GM19043 (cell line): ENCODE results near the gene PRDM10.
"Not testable (repeated sequence)": the region's sequence is repeated elsewhere in the genome, so short reads cannot be mapped to it uniquely, and the experiment has no call there.

ENCODE experiments used
- ATAC-seq: cut with Tn5 transposase; IDR thresholded peaks from one replicate; pipeline ENCODE4 v1.9.1; 2021; ENCODE audit warnings: low read depth; ENCODE audit not compliant: unreplicated experiment

Gene PRDM10

GRCh38 chr11:129918361-129918760 lies 84.3 kb downstream of the PRDM10 start:
- ATAC-seq: no peak

GRCh38 chr11:129917231-129917630 lies 85.4 kb downstream of the PRDM10 start:
- no peak for ATAC-seq

GRCh38 chr11:129911298-129911697 lies 91.3 kb downstream of the PRDM10 start:
- no peak for ATAC-seq

DNA sequence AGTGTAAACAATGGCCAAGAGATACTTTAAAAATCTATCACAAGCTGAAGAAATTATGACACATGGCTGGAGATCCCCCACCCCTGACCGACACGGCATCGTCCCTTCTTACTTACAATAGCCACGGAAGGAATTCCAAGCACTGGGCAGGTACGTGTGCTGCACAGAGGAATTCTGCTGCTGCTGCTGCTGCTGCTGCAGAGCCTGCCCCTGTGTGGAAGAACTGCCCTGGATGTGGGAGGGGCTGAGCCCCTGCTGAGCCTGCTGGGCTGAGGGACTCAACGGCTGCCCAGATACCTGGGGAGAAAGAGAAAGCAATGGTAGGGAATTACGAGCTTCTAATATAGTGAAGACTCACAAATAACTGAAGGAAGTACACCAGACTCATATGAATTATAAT lies 92.3 kb downstream of the PRDM10 start:
- no peak for ATAC-seq

DNA sequence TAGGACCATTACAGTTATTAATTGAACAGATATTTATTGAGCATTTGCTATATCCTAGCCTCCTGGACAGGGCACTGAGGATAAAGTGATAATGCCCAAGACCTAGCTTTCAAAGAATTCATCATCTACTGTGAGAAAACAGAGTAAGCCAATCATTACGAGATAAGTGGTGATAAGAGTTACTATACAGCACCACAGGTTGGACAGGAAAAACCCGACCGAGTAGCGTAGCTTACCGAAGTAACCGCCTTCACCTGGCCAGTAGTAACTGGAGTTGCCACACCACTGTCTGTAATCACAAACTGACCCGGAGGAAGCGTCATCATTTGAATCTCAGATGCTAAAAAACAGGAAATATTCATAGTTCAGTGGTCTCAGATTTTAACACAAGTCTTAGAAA lies 97.2 kb downstream of the PRDM10 start:
- ATAC-seq: no peak

DNA sequence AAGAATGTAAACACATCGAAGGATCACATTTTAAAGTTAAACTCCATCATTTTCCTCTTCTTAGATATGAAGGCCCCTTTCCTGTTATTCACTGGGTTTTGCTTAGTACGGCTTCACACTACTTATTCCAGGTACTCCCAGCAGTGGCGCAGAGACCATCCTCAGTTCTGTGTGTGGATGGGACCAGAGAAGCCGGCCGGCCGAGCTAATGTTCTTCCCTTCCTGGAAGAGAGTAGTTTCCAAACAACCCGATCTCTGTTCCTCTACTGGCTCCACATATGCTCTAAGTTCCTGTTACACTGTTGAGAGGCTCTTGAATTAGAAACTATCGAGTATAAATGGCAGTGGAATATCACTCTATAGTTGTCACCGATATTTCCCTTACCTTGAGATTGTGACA lies 106.6 kb downstream of the PRDM10 start:
- ATAC-seq: no peak

- peak; percentile 90 for ATAC-seq
Measured at GRCh38 chr11:129895126-129896041, 107.3 kb downstream of the PRDM10 start, which contains the start of gene NFRKB. TSS of gene NFRKB (minus strand) at chr11:129895578. CDS start at chr11:129892849, 2,729 bp downstream.

DNA sequence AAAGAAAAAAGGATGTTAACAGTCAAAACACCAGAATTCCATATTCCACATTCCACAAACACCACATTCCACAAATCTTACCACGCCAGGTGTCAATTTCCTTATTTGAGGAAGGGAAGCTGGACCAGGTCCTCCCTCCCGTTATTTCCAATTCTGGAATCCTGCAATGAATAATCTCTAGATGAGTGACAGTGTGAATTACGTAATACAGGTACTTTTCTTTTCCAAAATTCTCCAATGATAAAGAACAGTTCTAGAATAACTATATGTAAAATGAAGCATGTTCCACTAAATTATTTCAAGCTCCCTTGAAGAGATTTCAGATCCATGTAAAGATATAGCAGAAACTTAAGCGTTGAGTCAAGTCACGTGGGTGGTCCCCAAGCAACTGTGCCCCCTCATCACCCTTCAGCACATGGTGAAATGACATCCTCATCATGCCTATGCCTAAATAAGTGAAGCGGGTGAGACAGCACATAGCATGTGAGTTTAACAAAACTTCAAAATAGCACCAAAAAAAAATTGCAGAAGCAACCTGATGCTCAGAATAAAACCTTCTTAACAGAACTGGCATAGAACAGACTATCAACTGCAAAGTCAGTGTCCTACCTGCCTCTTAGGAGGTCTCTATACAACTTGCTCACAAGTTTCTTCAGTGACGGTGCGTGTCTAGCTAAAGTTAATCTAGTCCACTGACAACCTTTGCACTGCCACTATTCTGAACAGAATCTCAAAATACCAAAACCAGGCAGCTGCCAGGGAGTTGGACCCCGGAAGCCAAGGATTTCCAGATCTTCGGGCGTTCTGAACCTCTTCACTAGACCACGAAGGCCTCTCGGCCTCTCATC lies 108.1 kb downstream of the PRDM10 start:
- peak; percentile 28 for ATAC-seq

GRCh38 chr11:129888451-129888850 lies 114.2 kb downstream of the PRDM10 start:
- ATAC-seq: no peak

DNA sequence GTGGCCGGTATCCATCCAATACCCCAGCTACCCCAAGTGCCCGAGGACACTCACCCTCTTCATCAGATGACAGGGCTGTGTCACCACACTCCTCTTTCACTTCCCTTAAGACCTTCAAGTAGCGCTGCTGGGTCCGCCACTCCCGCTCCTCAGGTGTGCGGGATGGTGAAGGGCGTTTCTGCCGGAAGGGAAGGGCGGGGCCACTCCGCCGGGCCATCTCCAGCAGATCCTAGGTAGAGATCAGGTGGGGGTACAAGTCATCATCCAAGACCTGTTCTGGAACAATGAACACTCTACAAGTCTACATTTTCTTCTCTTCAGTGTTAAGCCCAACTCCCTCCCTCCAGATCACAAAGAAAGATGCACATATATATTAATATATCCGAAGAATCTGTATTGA lies 117.3 kb downstream of the PRDM10 start:
- no peak for ATAC-seq

DNA sequence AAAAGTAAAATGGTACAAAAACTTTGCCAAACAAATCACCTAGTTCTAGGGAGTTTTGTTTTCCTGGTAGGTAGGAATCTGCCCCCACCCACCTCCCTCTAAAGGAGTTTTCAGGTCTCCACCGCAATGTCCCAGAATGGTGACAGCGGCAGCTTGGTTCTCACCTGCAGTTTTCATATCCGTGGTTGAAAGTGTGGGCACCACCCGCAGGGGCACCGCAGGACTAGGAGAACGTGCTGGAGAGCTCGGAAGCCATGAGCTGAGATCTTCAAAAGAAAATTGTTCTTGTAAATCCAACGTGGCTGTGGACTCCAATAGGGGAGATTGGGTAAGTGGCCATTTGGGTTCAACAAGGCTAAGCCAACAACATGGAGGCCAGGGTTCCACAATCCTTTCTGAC lies 118.1 kb downstream of the PRDM10 start:
- ATAC-seq: no peak

GRCh38 chr11:129881570-129882170 lies 121.0 kb downstream of the PRDM10 start:
- ATAC-seq: peak; percentile 84

DNA sequence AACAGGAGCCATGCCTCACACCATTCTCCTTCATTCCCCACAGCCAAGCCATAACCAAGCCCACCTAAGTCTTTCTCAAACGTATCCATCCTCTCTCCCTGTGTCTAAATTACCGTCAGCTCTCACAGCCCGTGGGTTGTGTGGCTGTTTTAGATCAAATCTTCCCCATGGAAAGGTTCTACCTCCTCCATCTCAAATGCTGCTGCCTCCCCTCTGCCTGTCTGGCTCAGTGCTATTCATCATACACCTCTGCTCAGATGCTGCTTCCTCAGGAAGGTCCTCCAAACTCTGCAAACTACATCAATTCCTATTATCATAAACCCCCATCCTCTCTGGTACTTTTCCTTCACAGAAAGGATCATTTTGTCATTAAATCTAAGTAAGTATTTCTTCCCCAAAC lies 122.3 kb downstream of the PRDM10 start:
- no peak for ATAC-seq

DNA sequence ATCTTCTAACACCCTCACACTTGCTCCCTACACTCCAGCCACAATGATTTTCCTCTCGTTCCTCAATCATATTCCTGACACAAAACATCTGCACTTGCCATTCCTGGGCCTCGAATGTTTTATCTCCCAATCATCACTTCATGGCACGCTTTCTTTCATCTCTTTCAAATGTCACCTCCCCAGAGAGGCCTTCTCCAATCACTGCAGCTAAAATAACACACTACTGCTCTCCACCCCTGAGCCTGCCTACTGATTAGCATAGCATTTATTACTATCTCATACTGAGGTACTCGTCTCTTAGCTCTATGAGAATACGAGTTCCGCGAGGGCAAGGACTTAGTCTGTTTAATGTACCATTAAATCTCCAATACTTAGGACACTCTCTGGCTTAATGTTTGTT lies 130.7 kb downstream of the PRDM10 start:
- no peak for ATAC-seq

GRCh38 chr11:129868626-129869025 lies 134.0 kb downstream of the PRDM10 start:
- ATAC-seq: not testable (repeated sequence)

GRCh38 chr11:129866311-129866710 lies 136.3 kb downstream of the PRDM10 start:
- no peak for ATAC-seq

- no peak for ATAC-seq
Measured at GRCh38 chr11:129865701-129866100, 136.9 kb downstream of the PRDM10 start.

DNA sequence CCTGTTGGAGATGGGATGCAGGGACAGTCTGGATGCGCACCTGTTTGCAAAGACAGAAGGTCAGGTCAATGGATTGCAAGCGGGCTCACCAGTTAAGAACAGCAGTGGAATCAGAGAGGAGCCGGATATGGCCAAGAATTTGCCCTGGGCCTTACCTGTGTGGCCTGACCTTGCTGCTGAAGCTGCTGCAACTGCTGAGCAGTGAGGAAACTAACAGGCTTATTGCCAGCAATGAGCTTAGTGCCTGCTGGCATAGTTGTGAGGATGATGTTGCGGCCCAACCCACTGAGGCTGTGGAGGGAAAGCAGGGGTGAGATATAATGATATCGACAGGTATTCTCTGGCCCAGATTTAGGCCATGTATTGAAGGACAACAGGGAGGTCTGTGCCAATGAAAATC lies 137.8 kb downstream of the PRDM10 start:
- ATAC-seq: no peak

DNA sequence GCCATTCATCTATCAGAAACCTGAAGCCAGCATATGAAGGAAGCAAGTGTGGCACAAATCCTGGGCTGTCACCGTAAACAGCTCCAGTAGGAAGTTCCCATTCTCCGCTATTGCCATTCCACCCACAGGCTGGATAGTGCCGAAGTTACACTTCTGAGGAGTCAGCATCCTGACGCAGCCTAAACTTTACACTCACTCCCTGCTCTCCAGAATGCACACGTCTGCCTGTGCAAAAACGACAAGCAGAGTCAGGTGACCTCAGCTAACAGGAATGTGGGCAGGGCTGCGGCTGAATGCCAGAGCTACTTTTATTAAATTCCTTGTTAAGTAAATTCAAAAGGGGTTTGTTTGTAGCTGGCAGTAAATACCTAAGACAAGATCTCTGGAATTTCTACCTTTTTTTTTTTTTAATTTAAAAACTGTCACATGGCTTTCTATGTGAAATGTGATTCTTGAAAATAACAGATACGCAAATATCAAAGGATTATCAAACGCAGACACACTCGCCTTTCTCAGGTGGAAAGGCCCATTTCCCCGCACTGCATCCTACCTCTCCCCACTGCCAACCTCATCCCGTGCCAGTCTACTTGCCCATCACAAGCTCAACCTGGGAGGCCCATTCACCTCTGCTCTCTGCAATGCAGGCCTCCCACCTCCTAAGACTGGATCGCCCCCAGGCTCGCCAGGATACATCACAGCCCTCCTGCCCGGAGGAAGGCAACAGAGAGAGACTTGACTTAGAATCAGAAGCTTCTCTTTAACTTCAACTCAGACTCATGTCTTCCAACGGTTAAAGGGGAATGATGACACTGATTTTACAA lies 140.7 kb downstream of the PRDM10 start:
- ATAC-seq: no peak

DNA sequence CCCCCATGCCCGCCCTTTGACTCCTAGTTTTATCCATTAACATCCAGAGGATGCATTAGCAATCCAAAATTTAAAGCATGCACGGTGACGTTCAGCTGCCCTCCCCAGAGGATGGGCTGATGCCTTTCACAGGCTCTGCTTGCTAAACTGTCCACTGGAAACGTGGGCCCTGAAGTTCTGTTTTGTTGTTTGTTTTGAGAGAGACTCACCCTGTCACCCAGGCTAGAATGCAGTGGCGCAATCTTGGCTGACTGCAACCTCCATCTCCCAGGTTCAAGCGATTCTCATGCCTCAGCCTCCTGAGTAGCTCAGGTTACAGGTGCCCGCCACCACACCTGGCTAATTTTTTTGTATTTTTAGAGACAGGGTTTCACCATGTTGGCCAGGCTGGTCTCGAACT lies 146.6 kb downstream of the PRDM10 start:
- ATAC-seq: no peak
